ENCODE data around the gene SPINK2.

DNA sequence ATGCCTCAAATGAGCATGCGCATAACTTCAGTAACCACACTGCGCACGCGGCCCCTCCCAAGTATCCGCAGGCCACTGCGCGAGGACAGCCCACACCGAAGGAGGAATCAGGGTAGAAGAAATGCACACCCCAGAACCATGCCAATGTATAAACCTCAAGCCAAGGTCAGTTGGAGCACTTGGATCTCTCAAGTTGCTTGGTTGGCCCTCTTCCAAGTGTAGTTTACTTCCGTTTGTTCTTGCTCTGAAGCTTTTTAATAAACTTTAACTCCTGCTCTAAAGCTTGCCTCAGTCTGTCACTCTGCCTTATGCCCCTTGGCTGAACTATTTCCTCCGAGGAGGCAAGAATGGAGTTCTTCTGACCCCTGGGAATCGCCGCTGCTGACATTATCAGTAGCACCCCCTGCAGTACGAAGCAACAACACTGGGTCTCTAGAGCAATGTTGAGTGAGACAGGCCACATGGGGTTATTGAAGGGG, 22.0 kb upstream of the SPINK2 start:
- TF ChIP-seq CTCF (conservative IDR thresholded peaks at IDR 0.05) (no peak), ZFX (IDR thresholded peaks at IDR 0.05) (no peak)
